ENCODE data around the gene IVNS1ABP. TPM values are rescaled to one million over a fixed set of nuclear protein-coding genes. Genes with fewer than 3 reads are reported as not detected.

IVNS1ABP gene
- total and polyA plus RNA-seq, 9 of the 15 experiments (the other 6 are each of a cell fraction or from before 2014, with no cell fraction given) = 30.6 to 126 (median 77.7) TPM

- no peak for TF ChIP-seq ARID3A (IDR thresholded peaks at IDR 0.05; ENCODE audit: borderline replicate concordance, low read depth, low read length)
- TF ChIP-seq KAT8 (IDR thresholded peaks at IDR 0.05; ENCODE audit: low read depth) = no peak
- TF ChIP-seq DMBX1 (CRISPR knock-in tag; IDR thresholded peaks at IDR 0.05; ENCODE audit: borderline replicate concordance) = peak; percentile 45; the same call in 1 of the 2 replicates
- TF ChIP-seq ETV5 (CRISPR knock-in tag; IDR thresholded peaks at IDR 0.05; ENCODE audit: low read depth) = no peak
- no peak for TF ChIP-seq PATZ1 (CRISPR knock-in tag; IDR thresholded peaks at IDR 0.05; ENCODE audit: borderline replicate concordance)
- TF ChIP-seq CHD1 (IDR thresholded peaks at IDR 0.05; ENCODE audit: low read length) = no peak
- no peak for TF ChIP-seq STAT6 (CRISPR knock-in tag; IDR thresholded peaks at IDR 0.05)
- TF ChIP-seq SOX6 (IDR thresholded peaks at IDR 0.05) = no peak
- TF ChIP-seq ELF1 (tag; IDR thresholded peaks at IDR 0.05) = no peak
- TF ChIP-seq ZBTB12 (CRISPR knock-in tag; IDR thresholded peaks at IDR 0.05) = no peak
- TF ChIP-seq POLR2AphosphoS5 (IDR thresholded peaks at IDR 0.05; ENCODE audit: control insufficient read depth, insufficient read depth, low read depth, low read length) = no peak
- no peak for TF ChIP-seq HDGF (IDR thresholded peaks at IDR 0.05)
- TF ChIP-seq ZNF12 (CRISPR knock-in tag; IDR thresholded peaks at IDR 0.05) = no peak
- TF ChIP-seq U2AF2 (optimal IDR thresholded peaks at IDR 0.05; ENCODE audit: low read depth, low read length) = no peak
- no peak; the same call in 1 of the 2 replicates for TF ChIP-seq TRIM28 (IDR thresholded peaks at IDR 0.05)
- TF ChIP-seq FOXJ3 (CRISPR knock-in tag; IDR thresholded peaks at IDR 0.05) = no peak
- TF ChIP-seq ADNP (tag; IDR thresholded peaks at IDR 0.05) = no peak
- no peak for TF ChIP-seq SMARCB1 (IDR thresholded peaks at IDR 0.05; ENCODE audit: insufficient read length, low read depth)
- no peak for TF ChIP-seq GATAD2A (IDR thresholded peaks at IDR 0.05)
- TF ChIP-seq, protein P1, sequence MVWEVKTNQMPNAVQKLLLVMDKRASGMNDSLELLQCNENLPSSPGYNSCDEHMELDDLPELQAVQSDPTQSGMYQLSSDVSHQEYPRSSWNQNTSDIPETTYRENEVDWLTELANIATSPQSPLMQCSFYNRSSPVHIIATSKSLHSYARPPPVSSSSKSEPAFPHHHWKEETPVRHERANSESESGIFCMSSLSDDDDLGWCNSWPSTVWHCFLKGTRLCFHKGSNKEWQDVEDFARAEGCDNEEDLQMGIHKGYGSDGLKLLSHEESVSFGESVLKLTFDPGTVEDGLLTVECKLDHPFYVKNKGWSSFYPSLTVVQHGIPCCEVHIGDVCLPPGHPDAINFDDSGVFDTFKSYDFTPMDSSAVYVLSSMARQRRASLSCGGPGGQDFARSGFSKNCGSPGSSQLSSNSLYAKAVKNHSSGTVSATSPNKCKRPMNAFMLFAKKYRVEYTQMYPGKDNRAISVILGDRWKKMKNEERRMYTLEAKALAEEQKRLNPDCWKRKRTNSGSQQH (CRISPR knock-in tag; IDR thresholded peaks at IDR 0.05) = no peak
- no peak for TF ChIP-seq ZNF140 (CRISPR knock-in tag; IDR thresholded peaks at IDR 0.05)
- no peak for TF ChIP-seq ZNF778 (CRISPR knock-in tag; IDR thresholded peaks at IDR 0.05)
These were observed 855 bp upstream of the IVNS1ABP start (continued) for GRCh38 chr1:185317886-185318310.
